ENCODE results near the gene JHY.

Gene JHY

DNA sequence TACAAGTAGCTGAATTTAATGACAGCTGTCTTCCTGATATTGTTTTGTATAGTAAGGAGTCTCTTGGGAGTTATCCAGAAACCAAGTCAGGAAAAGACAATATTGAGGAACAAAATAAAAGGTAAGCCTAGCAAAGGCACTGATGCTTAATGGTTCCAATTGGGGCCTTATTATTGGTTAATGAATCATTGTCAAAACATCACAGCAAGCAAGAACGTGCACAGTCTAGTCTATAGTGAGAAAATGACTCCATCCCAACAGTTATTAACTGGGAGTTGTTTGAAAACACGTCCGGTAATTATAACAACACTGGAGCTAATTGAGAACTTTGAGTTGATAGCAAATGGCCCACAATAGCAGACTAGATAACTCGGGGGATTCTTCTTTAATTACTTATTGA lies 81.4 kb downstream of the JHY start:
- DNase-seq: peak; percentile 76 to 86

DNA sequence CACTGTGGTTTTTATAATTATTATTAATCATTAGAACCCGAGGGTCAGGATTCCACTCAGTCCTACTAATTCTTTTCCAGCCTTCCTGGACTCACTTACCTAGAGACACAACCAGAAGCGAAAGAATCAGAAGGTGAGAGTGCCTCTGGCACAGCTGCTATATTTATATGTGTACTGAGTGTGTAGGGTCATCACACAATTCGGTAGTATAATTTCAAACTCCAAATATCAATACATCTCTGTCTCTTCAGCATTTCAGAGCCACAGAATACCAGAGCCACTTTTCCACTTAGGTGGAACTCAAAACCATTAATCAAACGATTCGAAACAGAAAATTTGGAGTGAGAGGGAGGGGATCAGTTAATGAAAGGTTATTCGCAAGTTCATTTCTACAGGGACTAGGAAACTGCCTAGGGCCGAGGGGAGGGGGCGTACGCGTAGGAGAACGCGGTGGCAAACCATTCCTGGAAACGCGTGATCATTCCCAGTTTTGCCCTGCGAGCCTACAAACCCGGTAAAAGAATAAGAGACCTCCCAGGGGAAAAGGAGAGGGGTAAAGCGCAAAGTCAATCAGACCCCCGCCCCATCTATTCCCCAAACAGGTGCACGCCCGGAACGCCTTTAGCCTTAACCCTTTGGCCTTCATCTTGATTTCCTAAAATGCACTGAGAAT lies 93.6 kb downstream of the JHY start:
- no peak for DNase-seq

DNA sequence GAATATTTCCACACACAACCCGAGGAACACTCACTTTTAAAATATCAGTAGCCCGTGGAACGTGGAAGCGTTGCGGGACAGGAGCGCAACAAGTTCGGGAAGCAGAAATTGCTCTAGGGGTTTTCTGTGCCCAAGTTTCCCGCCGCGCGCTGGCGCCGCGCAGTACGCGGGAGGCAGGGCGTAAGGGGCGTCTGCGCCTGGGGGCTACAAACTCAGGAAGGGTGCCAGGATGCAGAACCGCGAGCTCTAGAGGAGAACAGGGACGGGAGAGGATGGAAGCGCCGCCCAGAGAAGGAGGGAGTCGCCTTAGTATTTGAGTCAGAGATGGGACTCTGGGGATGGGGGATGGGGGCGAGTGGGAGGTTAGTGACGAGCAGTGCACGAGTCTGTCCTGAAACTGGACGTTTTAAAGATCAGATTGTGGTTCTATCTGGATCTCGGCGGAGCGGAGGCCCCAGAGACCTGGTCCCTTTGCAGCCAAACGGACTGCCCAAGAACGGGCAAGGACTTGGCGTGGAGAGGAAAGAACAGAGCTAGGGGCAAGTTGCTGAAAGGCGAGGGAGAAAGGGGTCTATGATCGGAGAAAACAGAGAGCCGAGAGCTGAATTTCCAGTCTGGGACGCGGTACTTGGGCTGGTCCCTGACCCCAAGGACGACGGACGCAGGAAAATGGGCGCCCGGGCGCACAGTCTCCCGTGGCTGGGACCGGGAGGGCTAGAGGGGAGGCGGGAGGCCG lies 94.3 kb downstream of the JHY start:
- DNase-seq: no peak

DNA sequence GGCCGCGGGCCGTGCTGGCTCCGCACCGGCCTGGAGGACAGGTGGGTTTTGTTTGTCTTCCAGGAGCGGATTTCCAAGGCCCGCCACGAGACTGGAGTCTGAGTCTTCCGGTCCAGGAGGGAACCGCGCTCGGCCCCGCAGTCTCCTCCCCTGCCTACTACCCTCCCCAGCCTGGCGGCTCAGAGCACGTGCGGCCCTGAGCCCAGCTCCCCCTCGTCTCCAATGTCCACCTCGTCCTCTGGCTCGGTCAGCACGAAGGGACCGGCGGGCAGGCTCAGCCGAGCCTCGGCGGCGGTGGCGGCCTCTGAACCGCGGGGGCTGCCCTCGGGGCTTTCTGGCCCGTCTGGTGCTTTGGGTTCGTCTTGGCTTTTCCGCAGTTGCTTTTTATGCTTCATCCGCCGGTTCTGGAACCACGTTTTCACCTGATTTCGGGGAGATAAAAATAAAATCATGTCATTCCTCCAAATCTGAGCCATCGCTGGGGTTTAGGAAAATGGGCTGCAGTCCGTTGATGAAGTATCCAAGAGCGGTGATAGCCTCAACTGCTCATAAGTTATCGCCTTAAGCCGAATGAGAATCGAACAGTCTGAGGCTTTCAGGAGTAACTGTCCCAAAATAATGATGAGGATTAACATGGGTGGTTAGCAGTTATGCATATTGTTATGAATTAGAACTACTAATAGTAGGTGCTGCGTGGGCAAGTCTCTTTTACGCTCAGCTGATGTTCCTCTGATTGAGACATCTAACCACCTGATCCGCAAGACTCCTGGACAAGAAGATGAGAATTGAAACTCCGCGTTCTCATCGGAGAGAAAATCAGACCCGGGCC lies 95.1 kb downstream of the JHY start:
- no peak for DNase-seq

- DNase-seq: no peak
These were observed 95.7 kb downstream of the JHY start for GRCh38 chr11:122978299-122978620.

DNA sequence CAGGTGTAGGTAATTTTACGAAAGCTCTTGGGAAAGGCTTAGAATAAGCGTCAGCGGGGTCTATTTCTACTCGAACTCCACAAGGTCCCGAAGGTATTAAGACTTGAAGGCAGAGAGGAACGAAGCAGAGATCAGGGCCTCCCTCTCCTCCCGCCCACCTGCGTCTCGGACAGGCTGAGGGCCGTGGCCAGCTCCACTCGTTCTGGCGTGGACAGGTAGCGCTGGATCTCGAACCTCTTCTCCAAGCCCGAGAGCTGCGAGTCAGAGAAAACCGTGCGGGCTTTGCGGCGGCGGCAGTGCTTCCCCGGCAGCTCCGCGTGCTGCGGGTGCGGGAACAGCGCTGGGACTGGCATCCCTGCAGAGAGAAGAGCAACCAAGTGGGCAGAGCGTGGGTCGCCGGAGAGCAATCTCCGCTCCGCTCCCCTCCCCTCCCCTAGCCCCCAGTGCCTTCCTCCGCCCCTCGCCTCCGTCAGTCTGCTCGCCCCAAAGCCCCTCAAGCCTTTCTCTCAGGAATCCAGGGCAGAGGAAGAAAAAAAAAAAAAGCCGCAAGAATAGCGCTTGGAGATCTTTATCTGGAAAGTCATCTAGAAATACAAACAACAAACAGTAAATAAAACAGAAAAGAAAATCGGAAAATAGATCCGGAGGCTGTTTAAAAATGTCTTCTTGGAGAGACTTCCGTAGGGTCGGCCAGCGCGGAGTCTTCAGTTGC lies 96.7 kb downstream of the JHY start:
- DNase-seq: no peak

DNA sequence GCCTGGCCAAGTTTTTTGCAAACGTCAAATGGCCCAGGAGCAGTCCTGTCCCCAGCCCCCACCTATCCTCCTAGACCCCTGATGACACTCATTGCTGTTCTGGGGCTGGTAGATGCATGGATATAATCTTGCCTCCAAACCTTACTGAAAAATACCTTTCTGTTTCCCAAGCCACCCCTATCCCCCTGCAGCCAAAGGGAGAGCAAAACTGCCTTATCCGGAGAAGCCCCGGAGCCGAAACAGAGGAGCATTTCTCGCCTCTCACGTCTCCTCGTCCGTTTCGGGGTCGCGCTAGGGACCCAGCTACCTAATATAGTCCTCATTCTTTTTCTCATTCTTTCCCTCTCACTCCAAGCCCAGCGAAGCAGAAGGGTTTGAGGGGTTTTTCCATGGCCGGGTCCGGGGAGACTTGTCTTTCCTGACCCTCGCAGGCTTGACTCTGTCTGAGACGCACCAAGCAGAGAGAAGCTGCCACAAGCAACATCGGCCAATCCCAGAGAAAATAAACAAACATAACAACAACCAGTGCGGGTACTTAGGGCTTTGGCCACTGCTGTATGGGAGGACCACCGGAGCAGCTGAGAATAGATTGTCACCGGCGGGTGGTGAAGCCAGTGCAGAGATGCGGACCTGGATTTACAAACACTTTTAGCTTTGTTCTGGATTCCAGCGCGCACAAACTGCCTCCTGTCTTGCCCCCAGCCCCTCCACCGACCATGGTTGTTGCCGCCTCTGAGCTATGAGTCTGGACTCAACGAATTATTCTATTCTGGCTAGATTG lies 97.4 kb downstream of the JHY start:
- DNase-seq: no peak

- no peak for DNase-seq
These were observed 99.1 kb downstream of the JHY start, which contains the start of gene BSX for GRCh38 chr11:122981388-122982264. BSX (minus strand) TSS chr11:122981834; CDS start chr11:122981671, 163 bp downstream.

DNA sequence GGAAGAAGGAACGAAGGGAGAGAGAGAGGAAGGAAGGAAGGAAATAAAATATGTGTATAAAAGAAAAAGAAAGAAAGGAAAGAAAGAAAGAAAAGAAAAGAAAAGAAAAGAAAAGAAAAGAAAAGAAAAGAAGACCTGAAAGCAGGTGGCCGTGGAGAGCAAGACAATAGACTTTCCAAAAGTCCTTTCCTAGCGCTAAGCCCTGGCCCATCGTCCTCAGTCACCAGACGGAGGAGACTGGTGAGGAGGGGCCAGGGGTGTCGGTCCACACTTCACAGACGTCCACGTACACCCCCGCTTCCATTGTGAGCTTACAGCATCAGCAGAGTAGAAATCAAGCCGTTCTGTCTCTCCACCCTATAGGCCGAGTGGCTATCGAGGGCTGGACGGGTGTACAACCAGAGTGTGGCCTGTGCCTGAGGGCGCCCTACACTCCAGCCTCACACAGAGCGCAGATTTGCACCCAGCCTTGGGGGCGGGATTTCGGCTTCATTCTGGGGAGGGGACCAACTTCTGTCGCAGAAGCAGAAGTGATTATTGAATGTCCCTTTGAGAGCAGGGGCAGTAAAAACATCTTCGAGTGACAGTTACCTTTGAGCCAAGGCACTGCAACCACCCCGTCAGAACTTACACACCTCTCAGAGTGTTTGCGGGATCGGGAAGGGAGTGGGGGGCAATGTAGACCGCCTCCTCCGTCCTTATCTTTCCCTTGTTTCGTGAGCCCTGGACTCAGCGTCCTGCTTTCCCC lies 101.1 kb downstream of the JHY start:
- DNase-seq: no peak

GRCh38 chr11:122984186-122985011 lies 101.8 kb downstream of the JHY start:
- no peak for DNase-seq

- no peak for DNase-seq
These were observed 113.0 kb downstream of the JHY start for GRCh38 chr11:122995526-122995925.

DNA sequence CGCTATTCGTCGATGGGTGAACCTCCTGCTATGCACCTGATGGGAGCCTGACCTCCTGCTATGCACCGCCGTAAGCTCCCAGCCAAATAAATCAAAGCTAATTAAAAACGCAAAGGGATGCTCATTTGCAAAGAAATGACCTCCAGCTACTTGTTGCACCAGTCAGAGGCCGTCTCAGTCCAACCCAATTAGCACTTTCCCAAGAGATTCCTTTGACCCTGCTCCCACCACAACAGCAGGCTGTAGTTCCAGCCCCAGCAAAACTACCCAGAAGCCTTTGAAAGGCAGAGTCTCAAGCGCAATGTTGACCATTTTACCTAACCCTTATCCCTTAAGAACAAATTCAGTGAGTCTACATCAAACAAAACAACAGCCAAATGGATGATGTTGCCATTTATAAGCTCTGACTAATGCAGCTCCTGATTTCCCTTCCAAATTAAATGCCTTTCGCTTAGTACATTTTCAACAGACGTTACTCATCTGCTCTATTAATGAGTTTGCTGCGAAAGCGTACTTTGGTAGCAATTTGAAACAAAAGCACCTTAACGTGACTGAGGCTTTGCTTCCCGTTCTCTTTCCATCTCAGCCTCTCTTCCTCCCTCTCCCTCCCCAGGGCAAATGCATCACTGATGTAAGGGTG lies 116.3 kb downstream of the JHY start:
- no peak for DNase-seq

GRCh38 chr11:123000721-123001120 lies 118.2 kb downstream of the JHY start:
- DNase-seq: no peak

DNA sequence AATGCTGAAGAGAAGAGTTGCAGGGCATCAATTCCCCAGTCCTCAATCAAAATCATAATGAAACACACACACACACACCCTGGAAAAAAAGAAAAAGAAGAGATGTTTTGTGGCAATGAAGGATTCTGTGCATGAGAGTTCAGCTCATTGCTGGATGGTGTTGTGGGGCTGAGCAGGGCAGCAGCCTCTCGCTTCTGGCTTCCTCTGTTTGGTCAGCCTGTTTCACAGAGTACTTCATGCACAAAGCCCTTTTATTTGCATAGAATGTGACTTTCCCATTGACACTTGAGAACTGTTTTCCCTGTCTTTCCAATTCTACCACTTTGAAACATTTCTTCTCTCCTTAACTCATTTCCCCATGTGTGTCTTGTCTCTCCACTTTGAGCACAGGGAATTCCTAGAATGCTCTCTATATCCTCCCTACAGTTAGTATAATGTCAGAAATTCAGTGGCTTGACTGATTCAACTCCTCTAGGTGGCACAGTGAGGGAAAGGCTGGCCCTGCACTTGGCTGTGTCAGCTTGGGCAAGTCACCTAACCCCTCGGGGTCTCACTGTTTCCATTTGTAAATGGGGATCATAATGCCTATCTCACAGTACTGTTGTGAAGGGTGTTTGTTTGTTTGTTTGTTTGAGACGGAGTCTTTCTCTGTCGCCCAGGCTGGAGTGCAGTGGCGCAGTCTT lies 124.4 kb downstream of the JHY start:
- no peak for DNase-seq

Measured in NCI-H1930 (cell line).